NB4 (cell line): ENCODE results near the gene SOD3.

Source experiments
- CTCF ChIP-seq: IDR thresholded peaks from one replicate; pipeline ENCODE4 v1.5.1; 2012; ENCODE audit warnings: low read depth, low read length
- MAX ChIP-seq: IDR thresholded peaks from 2 replicates; pipeline ENCODE4 v1.6.1; 2011; ENCODE audit warnings: low read depth, low read length
- MYC ChIP-seq: IDR thresholded peaks from 2 replicates; pipeline ENCODE4 v1.6.1; 2011; ENCODE audit warnings: low read depth, low read length
- POLR2A ChIP-seq: IDR thresholded peaks from 2 replicates; pipeline ENCODE4 v1.6.1; 2011; ENCODE audit warnings: mild to moderate bottlenecking; ENCODE audit not compliant: insufficient read length; ENCODE audit errors: extremely low read depth

GRCh38 chr4:24768006-24768405, 27.4 kb upstream of the SOD3 start:
- no peak for TF ChIP-seq CTCF
- no peak for TF ChIP-seq POLR2A
- TF ChIP-seq MAX: no peak
- no peak for TF ChIP-seq MYC
